ENCODE results near the gene HNRNPLL.
"Not testable (repeated sequence)": the region's sequence is repeated elsewhere in the genome, so short reads cannot be mapped to it uniquely, and the experiment has no call there.

DNA sequence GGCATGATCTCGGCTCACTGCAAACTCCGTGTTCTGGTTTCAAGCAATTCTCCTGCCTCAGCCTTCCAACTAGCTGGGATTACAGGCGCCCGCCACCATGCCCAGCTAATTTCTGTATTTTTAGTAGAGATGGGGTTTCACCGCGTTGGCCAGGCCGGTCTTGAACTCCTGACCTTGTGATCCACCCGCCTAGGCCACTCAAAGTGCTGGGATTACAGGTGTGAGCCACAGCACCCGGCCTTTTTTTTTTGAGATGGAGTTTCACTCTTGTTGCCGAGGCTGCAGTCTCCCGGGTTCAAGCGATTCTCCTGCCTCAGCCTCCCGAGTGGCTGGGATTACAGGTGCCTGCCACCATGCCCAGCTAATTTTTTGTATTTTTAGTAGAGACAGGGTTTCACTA, 65.4 kb downstream of the HNRNPLL start:
- TF ChIP-seq ZFP3 (CRISPR knock-in tag; IDR thresholded peaks at IDR 0.05); PPARA (CRISPR knock-in tag; IDR thresholded peaks at IDR 0.05; ENCODE audit: borderline replicate concordance); BACH2 (CRISPR knock-in tag; IDR thresholded peaks at IDR 0.05; ENCODE audit: borderline replicate concordance); ZC3H10 (CRISPR knock-in tag; IDR thresholded peaks at IDR 0.05); CSDC2 (CRISPR knock-in tag; IDR thresholded peaks at IDR 0.05); GLIS3 (CRISPR knock-in tag; IDR thresholded peaks at IDR 0.05); ZFP30 (CRISPR knock-in tag; IDR thresholded peaks at IDR 0.05); ZNF565 (CRISPR knock-in tag; conservative IDR thresholded peaks at IDR 0.05; ENCODE audit: low read depth); ESRRG (CRISPR knock-in tag; IDR thresholded peaks at IDR 0.05); ISL1 (CRISPR knock-in tag; IDR thresholded peaks at IDR 0.05): not testable (repeated sequence)
- TF ChIP-seq, protein P1, sequence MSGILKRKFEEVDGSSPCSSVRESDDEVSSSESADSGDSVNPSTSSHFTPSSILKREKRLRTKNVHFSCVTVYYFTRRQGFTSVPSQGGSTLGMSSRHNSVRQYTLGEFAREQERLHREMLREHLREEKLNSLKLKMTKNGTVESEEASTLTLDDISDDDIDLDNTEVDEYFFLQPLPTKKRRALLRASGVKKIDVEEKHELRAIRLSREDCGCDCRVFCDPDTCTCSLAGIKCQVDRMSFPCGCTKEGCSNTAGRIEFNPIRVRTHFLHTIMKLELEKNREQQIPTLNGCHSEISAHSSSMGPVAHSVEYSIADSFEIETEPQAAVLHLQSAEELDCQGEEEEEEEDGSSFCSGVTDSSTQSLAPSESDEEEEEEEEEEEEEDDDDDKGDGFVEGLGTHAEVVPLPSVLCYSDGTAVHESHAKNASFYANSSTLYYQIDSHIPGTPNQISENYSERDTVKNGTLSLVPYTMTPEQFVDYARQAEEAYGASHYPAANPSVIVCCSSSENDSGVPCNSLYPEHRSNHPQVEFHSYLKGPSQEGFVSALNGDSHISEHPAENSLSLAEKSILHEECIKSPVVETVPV (CRISPR knock-in tag; IDR thresholded peaks at IDR 0.05): not testable (repeated sequence)
- TF ChIP-seq, protein P2, sequence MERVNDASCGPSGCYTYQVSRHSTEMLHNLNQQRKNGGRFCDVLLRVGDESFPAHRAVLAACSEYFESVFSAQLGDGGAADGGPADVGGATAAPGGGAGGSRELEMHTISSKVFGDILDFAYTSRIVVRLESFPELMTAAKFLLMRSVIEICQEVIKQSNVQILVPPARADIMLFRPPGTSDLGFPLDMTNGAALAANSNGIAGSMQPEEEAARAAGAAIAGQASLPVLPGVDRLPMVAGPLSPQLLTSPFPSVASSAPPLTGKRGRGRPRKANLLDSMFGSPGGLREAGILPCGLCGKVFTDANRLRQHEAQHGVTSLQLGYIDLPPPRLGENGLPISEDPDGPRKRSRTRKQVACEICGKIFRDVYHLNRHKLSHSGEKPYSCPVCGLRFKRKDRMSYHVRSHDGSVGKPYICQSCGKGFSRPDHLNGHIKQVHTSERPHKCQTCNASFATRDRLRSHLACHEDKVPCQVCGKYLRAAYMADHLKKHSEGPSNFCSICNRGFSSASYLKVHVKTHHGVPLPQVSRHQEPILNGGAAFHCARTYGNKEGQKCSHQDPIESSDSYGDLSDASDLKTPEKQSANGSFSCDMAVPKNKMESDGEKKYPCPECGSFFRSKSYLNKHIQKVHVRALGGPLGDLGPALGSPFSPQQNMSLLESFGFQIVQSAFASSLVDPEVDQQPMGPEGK (CRISPR knock-in tag; IDR thresholded peaks at IDR 0.05; ENCODE audit: borderline replicate concordance): not testable (repeated sequence)
- TF ChIP-seq, protein P3, sequence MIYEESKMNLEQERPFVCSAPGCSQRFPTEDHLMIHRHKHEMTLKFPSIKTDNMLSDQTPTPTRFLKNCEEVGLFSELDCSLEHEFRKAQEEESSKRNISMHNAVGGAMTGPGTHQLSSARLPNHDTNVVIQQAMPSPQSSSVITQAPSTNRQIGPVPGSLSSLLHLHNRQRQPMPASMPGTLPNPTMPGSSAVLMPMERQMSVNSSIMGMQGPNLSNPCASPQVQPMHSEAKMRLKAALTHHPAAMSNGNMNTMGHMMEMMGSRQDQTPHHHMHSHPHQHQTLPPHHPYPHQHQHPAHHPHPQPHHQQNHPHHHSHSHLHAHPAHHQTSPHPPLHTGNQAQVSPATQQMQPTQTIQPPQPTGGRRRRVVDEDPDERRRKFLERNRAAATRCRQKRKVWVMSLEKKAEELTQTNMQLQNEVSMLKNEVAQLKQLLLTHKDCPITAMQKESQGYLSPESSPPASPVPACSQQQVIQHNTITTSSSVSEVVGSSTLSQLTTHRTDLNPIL (CRISPR knock-in tag; IDR thresholded peaks at IDR 0.05; ENCODE audit: low read depth): not testable (repeated sequence)
- TF ChIP-seq, protein P4, sequence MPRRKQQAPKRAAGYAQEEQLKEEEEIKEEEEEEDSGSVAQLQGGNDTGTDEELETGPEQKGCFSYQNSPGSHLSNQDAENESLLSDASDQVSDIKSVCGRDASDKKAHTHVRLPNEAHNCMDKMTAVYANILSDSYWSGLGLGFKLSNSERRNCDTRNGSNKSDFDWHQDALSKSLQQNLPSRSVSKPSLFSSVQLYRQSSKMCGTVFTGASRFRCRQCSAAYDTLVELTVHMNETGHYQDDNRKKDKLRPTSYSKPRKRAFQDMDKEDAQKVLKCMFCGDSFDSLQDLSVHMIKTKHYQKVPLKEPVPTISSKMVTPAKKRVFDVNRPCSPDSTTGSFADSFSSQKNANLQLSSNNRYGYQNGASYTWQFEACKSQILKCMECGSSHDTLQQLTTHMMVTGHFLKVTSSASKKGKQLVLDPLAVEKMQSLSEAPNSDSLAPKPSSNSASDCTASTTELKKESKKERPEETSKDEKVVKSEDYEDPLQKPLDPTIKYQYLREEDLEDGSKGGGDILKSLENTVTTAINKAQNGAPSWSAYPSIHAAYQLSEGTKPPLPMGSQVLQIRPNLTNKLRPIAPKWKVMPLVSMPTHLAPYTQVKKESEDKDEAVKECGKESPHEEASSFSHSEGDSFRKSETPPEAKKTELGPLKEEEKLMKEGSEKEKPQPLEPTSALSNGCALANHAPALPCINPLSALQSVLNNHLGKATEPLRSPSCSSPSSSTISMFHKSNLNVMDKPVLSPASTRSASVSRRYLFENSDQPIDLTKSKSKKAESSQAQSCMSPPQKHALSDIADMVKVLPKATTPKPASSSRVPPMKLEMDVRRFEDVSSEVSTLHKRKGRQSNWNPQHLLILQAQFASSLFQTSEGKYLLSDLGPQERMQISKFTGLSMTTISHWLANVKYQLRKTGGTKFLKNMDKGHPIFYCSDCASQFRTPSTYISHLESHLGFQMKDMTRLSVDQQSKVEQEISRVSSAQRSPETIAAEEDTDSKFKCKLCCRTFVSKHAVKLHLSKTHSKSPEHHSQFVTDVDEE (CRISPR knock-in tag; IDR thresholded peaks at IDR 0.05): not testable (repeated sequence)
